GM21786 (cell line): Measurements from ENCODE around the gene SETD5.

Experiments
- ATAC-seq: cut with Tn5 transposase; IDR thresholded peaks from one replicate; pipeline ENCODE4 v1.9.1; 2021; ENCODE audit not compliant: unreplicated experiment

The SETD5 gene, protein sequence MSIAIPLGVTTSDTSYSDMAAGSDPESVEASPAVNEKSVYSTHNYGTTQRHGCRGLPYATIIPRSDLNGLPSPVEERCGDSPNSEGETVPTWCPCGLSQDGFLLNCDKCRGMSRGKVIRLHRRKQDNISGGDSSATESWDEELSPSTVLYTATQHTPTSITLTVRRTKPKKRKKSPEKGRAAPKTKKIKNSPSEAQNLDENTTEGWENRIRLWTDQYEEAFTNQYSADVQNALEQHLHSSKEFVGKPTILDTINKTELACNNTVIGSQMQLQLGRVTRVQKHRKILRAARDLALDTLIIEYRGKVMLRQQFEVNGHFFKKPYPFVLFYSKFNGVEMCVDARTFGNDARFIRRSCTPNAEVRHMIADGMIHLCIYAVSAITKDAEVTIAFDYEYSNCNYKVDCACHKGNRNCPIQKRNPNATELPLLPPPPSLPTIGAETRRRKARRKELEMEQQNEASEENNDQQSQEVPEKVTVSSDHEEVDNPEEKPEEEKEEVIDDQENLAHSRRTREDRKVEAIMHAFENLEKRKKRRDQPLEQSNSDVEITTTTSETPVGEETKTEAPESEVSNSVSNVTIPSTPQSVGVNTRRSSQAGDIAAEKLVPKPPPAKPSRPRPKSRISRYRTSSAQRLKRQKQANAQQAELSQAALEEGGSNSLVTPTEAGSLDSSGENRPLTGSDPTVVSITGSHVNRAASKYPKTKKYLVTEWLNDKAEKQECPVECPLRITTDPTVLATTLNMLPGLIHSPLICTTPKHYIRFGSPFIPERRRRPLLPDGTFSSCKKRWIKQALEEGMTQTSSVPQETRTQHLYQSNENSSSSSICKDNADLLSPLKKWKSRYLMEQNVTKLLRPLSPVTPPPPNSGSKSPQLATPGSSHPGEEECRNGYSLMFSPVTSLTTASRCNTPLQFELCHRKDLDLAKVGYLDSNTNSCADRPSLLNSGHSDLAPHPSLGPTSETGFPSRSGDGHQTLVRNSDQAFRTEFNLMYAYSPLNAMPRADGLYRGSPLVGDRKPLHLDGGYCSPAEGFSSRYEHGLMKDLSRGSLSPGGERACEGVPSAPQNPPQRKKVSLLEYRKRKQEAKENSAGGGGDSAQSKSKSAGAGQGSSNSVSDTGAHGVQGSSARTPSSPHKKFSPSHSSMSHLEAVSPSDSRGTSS (N-terminal part only)

GRCh38 chr3:9397332-9397905, at the start of gene SETD5:
Gene SETD5, plus strand, starts transcription at chr3:9397615. Its CDS starts 31,324 bp downstream, at chr3:9428939.
- peak; percentile 37 for ATAC-seq

DNA sequence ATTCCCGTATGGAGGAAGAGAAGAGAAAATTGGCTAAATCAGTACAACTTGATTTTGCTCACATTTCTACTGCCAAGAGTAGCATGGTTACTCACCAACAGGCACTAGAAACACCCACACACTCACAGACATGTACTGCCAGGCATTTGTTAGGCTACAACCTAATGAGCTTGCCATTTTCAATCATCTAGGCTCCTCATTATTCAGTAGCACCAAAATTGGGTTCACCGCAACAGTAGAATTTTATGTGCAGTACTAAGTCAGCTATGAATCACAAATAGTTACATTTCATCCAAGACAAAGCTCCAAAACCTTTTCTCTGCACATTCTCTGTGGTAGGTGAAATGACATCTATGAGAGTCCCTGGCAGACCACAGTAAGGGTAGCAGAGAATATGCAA, 49.5 kb upstream of the SETD5 start:
- ATAC-seq, result no peak

- no peak for ATAC-seq
Measured at GRCh38 chr3:9349321-9350117, 47.9 kb upstream of the SETD5 start.

DNA sequence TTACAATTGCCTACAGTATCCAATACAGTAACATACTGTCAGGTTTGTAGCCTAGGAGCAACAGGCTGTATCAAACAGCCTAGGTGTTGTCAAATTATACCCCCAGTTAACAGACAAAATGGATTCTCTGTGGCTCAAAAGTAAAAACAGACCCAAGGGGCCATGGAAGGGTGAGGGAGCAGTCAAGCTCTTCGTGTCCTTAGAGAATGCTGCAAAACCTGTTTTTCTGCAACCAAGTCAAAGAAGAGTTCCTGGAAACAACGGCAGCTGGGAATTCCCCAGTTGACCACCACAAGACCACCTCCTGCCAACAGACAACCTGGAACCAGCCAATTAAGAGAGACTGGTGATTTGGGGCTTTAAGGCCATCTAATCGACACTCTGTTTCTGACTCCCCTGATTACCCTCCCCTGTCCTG, 45.7 kb upstream of the SETD5 start:
- ATAC-seq, result no peak

- ATAC-seq, result peak; percentile 53
Measured at GRCh38 chr3:9352917-9353752, 44.3 kb upstream of the SETD5 start.

GRCh38 chr3:9361691-9362388, 35.6 kb upstream of the SETD5 start:
- no peak for ATAC-seq

DNA sequence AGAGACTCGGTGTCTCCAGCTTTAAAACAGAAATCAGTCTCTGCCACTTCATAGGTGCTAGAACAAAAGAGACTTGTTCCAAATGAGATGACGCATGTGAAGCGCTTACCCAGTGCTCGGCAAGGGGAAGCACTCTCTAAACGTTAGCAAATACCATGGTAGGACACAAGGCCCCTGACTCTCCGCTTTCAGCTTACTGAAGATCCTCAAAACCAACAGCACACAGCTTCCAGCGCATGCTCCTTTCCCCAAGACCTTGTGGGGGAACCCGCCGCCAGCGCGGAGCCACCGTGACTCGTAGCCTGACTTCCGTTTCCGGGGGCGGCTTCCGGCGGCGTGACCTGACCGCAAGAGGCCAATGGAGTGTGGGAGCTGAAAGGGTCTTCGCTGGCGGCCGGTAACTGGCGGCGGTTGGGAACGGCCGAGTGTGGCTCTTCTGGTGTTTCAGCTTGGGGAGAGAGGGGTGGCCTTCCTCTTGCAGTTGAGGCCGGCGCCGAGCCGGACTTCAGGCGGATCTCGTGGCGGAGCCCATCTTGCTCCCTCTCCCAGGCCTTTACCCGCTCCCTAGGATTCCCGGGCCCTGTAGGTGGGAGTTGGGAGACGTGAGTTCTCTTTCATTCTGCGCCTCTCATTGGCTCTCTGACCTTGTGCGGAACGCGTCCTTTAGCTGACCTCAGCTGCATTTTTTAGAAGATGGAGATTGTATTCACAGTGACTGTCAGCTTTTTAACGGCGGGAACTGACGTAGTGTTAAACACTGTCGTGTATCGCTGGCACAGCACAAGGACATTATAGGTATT, 34.5 kb upstream of the SETD5 start, which contains the start of gene THUMPD3:
TSS of gene THUMPD3 (plus strand) at position 324 of the 800 bp plus-strand sequence. CDS start 2,015 bp downstream, outside the sequence.
- ATAC-seq, result peak; percentile 99

DNA sequence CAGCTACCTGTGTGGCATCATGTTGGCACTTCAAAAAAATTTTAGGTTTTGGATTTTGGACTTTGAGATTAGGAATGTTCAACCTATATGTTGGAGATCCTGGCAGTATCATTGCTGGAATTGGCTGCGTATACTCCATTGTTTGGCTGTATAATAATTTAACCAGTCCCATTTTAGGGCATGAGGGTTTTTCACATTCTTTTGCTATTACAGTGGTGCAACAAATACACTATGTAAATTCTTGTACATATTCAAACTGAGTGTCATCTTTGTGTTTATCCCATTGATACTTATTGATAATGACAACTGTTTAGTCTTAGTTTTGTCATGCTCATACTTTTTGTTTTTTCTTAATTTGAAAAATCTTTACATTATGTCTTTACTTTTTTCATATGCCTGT, 27.9 kb upstream of the SETD5 start:
- ATAC-seq, result no peak

DNA sequence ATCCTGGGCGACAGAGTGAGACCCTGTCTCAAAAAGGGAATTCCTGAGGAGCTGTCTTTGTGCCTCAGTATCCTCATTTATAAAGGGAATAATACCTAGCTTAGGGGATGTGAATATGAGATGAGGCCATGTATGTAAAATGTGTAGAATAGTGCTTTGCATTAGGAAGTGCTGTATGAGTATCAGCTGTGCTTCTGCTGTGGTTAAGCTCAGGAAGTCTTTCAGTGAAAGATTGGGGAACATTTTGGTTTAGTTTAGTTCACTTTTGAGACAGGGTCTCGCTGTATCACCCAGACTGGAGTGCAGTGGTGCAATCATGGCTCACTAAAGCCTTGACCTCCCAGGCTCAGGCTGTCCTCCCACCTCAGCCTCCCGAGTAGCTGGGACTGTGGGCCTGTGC, 23.9 kb upstream of the SETD5 start:
- ATAC-seq, result no peak

GRCh38 chr3:9377981-9378380, 19.4 kb upstream of the SETD5 start:
- ATAC-seq, result no peak

- no peak for ATAC-seq
Measured at GRCh38 chr3:9379327-9379726, 18.1 kb upstream of the SETD5 start.

DNA sequence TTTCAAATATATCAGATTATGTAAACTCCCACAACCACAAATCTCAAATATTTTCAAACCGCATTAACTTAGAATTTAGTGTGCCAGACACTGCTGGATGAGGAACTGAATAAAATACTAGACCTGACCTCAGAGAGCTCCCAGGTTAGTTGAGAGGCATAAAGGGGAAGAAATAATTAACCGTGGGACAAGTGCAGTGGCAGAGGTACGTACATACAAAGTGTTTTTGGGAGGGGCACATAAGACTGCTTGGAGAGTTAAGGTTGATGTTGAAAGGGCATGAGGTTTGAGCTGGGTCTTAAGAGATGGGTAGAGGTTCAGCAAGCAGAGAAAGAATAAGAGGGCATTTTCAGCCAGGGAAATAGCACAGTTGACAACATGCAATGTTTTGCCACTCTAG, 17.4 kb upstream of the SETD5 start:
- no peak for ATAC-seq

DNA sequence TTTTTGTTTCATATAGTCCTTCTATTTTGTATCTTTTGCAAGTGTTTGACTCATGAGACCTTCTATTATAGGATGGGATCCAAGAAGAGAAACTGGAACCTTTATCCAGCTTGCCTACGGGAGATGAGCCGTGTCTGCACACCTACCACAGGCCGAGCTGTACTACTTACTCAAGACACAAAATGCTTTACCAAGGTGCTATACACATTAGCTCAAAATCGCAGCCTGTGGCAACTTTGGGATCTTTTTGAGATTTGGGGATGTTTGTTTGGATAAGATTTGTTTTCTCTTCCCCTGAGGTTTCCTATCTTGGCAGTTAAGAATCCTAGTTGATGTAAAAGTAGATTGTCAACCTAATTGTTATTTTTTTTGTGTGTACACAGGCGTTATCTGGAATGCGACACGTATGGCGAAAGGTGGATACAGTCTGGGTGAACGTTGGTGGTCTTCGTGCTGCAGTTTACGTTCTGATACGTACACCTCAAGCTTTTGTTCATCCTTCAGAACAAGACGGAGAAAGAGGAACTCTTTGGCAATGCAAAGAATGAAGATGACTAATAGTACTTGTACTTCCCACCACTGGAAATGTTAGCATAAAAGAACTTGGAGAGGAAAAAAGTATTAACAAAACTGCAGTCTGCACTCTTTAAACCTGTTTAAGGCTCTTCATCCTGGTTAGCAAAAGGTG, 13.1 kb upstream of the SETD5 start:
- ATAC-seq, result no peak

- no peak for ATAC-seq
Measured at GRCh38 chr3:9385187-9386077, 12.0 kb upstream of the SETD5 start.

DNA sequence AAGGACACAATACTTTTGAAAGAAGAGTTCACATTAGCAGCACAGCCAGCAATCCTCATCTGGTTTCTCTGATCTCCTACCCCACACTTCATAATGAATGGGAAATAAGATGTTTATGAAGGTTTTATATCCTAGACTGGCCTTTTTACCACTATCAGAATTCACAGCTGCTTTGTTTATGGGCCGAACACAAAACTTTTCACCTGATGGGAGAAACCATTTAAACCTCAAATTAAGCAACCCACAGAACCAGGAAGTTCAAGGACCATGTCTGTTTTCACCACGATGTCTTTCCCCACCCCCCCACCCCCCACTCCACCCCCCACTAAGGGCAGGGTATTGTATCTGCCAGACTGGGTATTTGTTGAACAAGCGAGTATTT, 11.3 kb upstream of the SETD5 start:
- no peak for ATAC-seq
